ENCODE data around the gene GRM4.
A peak's percentile ranks its signal among the peaks of the same experiment; 100 is the strongest.

Gene GRM4

GRCh38 chr6:34041385-34041784 lies 104.5 kb downstream of the GRM4 start:
- DNase-seq, result no peak

- no peak for DNase-seq
Measured at GRCh38 chr6:34039943-34040342, 105.9 kb downstream of the GRM4 start.

GRCh38 chr6:34037151-34037550 lies 108.7 kb downstream of the GRM4 start:
- no peak for DNase-seq

GRCh38 chr6:34036357-34037069 lies 109.4 kb downstream of the GRM4 start:
- no peak for DNase-seq

GRCh38 chr6:34035704-34036356 lies 110.1 kb downstream of the GRM4 start:
- no peak for DNase-seq

GRCh38 chr6:34035161-34035560 lies 110.7 kb downstream of the GRM4 start:
- DNase-seq, result no peak

GRCh38 chr6:34032856-34033255 lies 113.0 kb downstream of the GRM4 start:
- DNase-seq, result no peak

- no peak for DNase-seq
Measured at GRCh38 chr6:34031625-34032383, 114.1 kb downstream of the GRM4 start.

GRCh38 chr6:34030831-34031624 lies 114.9 kb downstream of the GRM4 start:
- no peak for DNase-seq

GRCh38 chr6:34029489-34030280 lies 116.2 kb downstream of the GRM4 start:
- no peak for DNase-seq

- no peak for DNase-seq
Measured at GRCh38 chr6:34028691-34029360, 117.1 kb downstream of the GRM4 start.

- DNase-seq, result no peak
Measured at GRCh38 chr6:34027939-34028441, 117.9 kb downstream of the GRM4 start.

GRCh38 chr6:34027445-34027936 lies 118.4 kb downstream of the GRM4 start:
- DNase-seq, result peak; percentile 77 to 79

GRCh38 chr6:34025861-34026260 lies 120.0 kb downstream of the GRM4 start:
- no peak for DNase-seq

GRCh38 chr6:34025112-34025807 lies 120.6 kb downstream of the GRM4 start:
- DNase-seq, result no peak

- DNase-seq, result no peak
Measured at GRCh38 chr6:34022873-34023255, 123.0 kb downstream of the GRM4 start.

- DNase-seq, result no peak
Measured at GRCh38 chr6:34022250-34022872, 123.5 kb downstream of the GRM4 start.

GRCh38 chr6:34021554-34022190 lies 124.2 kb downstream of the GRM4 start:
- no peak for DNase-seq

- DNase-seq, result no peak
Measured at GRCh38 chr6:34020807-34021553, 124.9 kb downstream of the GRM4 start.
